GM18505 (cell line): Measurements from ENCODE around the gene ZFYVE1.

Source experiments
- ATAC-seq: cut with Tn5 transposase; IDR thresholded peaks from one replicate; pipeline ENCODE4 v1.9.1; 2021; ENCODE audit not compliant: unreplicated experiment
- POLR2A ChIP-seq: IDR thresholded peaks from 4 replicates; pipeline ENCODE4 v1.6.1; 2011; ENCODE audit warnings: borderline replicate concordance; ENCODE audit not compliant: insufficient read depth, insufficient read length; ENCODE audit errors: extremely low read depth

Gene ZFYVE1

GRCh38 chr14:72939630-72940029, 87.3 kb downstream of the ZFYVE1 start:
- TF ChIP-seq POLR2A: no peak
- no peak for ATAC-seq

GRCh38 chr14:72932893-72933292, 94.0 kb downstream of the ZFYVE1 start:
- no peak for ATAC-seq
- TF ChIP-seq POLR2A: no peak

DNA sequence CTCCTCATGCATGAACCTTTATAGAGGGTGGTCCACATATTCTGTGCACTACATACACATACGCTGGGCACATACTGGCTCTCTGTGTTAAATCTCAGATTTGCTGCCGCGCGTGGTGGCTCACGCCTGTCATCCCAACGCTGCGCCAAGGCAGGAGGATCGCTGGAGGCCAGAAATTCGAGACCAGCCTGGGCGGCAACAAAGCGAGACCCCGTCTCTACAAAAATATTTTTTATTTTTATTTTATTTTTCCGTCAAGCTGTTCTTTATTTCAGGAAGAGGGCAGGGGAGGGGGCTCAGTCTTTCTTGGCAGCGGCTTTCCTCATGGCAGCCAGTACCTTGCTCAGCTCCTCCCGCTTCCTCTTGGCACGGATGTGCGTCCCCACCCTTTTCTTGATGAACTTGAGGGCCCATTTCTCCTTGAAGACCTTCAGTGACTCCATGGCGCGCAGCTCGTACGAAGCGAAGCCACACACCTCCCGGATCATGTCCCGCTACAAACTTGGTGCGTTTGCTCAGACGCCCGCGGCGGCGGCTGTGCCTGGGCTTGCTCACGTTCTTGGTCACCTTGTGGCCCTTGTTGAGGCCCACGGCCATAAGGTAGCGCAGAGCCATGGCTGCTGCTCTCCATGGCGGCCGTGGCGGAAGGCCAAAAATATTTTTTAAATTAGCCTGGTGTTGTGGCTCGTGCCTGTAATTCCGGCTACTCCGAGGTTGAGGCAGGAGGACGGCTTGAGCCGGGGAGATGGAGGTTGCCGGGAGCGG, 97.4 kb downstream of the ZFYVE1 start:
- TF ChIP-seq POLR2A: no peak
- no peak for ATAC-seq

DNA sequence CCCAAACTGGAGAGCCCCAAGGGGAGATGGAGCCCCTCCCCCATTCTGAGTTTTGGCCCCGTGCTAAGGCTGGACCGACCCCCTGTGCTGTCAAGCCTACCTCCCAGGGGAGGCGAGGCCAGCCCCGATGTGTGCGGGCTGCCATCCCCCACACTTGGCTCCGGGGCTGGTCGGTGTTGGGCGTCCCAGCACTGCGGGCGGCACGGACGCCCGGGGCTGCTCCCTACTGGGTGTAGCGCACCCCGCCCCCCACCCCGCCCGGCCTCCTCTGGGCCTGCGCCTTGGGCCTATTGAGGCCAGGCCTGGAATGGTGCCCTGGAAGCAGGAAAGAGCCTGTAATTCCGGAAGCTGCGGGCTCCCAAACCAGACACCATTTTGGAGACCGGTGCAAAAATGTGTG, 98.0 kb downstream of the ZFYVE1 start:
- no peak for TF ChIP-seq POLR2A
- no peak for ATAC-seq

DNA sequence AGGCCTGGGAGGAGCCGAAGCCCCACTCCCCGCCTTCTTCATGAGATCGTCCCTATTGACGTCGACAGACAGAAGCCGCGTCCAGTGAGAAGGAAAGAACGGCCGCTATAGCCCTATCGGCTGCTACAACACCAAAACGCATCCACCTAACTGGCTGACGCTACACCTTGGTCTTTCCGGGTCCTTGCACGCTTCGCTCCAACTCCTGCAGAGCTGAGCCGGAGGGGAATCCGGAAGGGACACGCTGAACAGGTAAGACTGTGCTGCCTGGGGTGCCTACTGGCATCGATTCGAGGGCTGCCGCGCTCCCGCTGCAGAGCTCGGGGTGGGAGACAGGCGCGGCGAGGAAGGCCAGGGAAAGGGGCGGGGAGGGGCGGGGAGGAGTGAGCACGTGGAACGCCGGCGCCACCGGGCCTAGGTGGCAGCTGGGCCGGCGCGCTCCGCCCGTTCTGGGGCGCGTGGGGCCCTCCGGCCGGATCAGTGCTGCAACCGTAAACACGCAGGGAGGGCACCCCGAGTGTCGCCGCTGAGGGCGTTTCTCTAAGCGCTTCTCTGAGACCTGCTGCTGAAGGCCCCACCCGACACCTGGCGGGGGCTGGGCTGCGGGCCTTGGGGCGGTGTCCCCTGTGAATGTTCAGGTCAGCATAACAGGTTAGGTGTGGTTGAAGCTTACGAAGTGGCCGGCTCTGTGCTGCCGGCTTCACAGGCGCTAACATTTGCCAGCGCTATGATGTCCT, 100.4 kb downstream of the ZFYVE1 start, which contains the start of gene DCAF4:
Gene DCAF4, plus strand, starts transcription at position 173 of the 737 bp plus-strand sequence. CDS start 11,515 bp downstream, outside the sequence.
- ATAC-seq: peak; percentile 91
- TF ChIP-seq POLR2A: peak; percentile 50

DNA sequence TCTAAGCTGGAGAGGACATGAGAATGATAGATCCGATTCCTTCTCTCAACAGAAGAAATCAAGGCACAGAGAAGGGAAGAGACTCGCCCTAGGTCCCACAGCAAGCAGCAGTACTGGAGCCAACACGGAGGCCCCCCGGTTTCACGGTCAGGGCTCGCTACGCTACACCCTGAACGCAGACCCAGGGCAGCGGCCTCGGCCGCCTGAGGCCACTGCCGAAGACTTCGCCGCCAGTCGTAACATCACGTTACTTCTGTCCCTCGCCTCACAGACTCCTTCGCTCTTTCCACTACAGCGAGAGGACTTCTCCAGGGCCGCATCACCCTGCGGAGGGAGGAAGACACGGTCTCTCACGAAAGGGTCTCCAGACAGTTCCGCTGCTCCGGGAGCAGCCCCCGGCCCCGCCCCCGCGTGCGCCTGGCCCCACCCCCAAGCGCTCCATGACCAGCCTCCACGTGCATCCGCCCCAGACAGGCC, 101.1 kb downstream of the ZFYVE1 start:
- TF ChIP-seq POLR2A: peak; percentile 6
- peak; percentile 30 for ATAC-seq

DNA sequence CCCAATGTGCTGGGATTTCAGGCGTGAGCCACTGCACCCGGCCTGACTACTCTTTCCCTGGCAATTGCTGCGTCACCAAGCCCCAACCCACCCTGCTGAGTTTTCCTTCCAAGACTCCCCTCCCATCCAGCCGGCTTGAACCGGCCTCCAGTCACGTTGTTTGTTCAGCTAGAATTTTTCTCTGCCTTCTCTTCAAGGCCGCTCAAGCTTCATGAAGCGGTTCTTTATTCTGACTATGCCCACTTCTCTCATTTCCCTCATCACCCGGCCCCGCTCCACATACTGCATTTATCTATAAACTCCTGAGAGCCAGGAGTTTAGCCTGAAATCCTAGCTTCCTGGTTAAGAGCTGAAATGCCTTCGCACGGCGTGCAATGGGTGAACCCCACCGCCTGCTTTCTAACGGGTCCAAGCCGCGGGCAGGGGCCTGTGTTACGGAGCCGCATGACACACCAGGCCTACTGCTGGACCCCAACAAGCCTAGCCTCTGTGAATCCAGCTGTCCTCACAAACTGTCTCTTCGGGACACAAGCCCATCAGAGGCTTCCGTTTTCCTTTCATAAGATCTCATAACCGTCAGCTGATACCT, 101.6 kb downstream of the ZFYVE1 start:
- TF ChIP-seq POLR2A: no peak
- no peak for ATAC-seq

DNA sequence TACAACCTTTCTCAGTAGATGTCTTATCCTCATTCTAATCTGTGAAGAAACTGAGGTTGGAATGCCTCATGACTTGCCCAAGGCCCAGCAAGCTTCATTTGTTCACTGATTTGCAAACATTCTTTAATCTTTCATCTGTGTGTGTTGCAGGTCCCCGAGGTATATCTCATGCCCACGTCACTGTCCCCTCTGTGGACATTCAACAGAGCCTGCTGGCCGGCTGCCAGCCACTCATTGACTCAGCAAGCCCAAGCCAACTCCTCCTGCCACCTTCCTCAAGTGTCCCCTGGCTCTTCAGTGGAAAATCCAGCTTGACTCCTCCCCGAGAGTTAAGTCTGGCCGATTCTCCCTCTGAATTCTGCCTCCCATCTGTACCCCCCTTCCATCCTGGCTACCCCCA, 102.6 kb downstream of the ZFYVE1 start:
- TF ChIP-seq POLR2A: no peak
- ATAC-seq: no peak

DNA sequence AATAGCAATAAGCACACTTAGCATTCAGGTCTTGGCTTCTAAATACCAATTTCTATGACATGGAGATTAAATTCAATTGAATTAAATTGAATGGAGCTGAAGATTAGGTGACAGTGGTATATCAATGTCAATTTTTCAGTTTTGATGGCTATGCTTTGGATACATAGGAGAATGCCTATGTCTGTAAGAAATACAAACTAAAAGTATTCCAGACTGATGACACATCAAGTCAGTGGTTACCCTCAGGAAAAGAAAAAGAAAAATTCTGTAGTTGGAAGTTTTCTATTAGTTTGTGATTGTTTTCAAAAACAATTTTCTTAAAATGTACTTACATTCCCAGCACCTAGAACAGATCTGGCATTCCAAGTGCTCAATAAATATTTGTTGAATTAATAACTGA, 105.5 kb downstream of the ZFYVE1 start:
- no peak for ATAC-seq
- no peak for TF ChIP-seq POLR2A

DNA sequence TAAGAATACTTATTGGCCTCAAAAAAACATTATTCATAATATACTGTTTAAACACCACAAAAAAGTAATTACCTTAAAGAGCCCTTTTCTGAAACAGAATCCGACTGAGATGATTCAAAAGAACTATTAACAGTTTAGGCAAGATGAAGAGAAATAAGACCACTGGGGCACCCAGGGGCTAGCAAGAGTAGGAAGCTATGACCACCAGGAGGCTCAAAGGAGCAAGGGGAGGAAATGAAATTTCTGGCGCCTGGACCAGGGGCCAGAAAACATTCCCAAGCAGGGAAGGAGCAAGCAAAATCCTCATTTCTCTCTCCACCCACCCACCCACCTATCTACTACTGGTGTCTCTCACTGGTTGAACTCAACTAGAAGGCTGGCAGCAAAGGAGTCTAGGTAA, 106.9 kb downstream of the ZFYVE1 start:
- no peak for TF ChIP-seq POLR2A
- no peak for ATAC-seq
